HEK293 (cell line): ENCODE results near the gene SNAPC2.

Source experiments
- BCL11B ChIP-seq: fragments of 450-650 bp; formaldehyde crosslinking; IDR thresholded peaks from 2 replicates; pipeline ENCODE4 v1.5.1; 2016; ENCODE audit warnings: low read depth, missing biosample characterization, missing genetic modification characterization
- CTCF ChIP-seq: fragments of 450-650 bp; formaldehyde crosslinking; IDR thresholded peaks from 2 replicates; pipeline ENCODE4 v1.5.1; 2016; ENCODE audit warnings: missing biosample characterization, missing genetic modification characterization
- GLI2 ChIP-seq: fragments of 450-650 bp; formaldehyde crosslinking; IDR thresholded peaks from 2 replicates; pipeline ENCODE4; 2017; ENCODE audit warnings: missing biosample characterization, missing genetic modification characterization, low read depth, borderline replicate concordance
- GLIS1 ChIP-seq: fragments of 450-650 bp; formaldehyde crosslinking; IDR thresholded peaks from 2 replicates; pipeline ENCODE4 v1.5.1; 2016; ENCODE audit warnings: missing biosample characterization, missing genetic modification characterization
- KLF10 ChIP-seq: fragments of 450-650 bp; IDR thresholded peaks from 2 replicates; pipeline ENCODE4 v1.5.1; 2018; ENCODE audit warnings: missing biosample characterization, mild to moderate bottlenecking, missing genetic modification characterization
- KLF8 ChIP-seq: fragments of 450-650 bp; formaldehyde crosslinking; IDR thresholded peaks from 2 replicates; pipeline ENCODE4 v1.5.1; 2016; ENCODE audit warnings: missing biosample characterization, missing genetic modification characterization
- PRDM1 ChIP-seq: fragments of 450-650 bp; formaldehyde crosslinking; IDR thresholded peaks from 2 replicates; pipeline ENCODE4; 2016; ENCODE audit warnings: missing biosample characterization, missing genetic modification characterization
- PRDM10 ChIP-seq: fragments of 450-650 bp; formaldehyde crosslinking; IDR thresholded peaks from 2 replicates; pipeline ENCODE4 v1.5.1; 2016; ENCODE audit warnings: missing biosample characterization, missing genetic modification characterization
- SP7 ChIP-seq: fragments of 450-650 bp; formaldehyde crosslinking; IDR thresholded peaks from 2 replicates; pipeline ENCODE4 v1.5.1; 2016; ENCODE audit warnings: missing biosample characterization, missing genetic modification characterization
- ZBTB10 ChIP-seq: fragments of 450-650 bp; formaldehyde crosslinking; IDR thresholded peaks from 2 replicates; pipeline ENCODE4 v1.5.1; 2016; ENCODE audit warnings: missing biosample characterization, missing genetic modification characterization
- ZBTB17 ChIP-seq: fragments of 450-650 bp; formaldehyde crosslinking; IDR thresholded peaks from 2 replicates; pipeline ENCODE4 v1.5.1; 2016; ENCODE audit warnings: missing biosample characterization, missing genetic modification characterization
- ZBTB20 ChIP-seq: fragments of 450-650 bp; formaldehyde crosslinking; IDR thresholded peaks from 2 replicates; pipeline ENCODE4 v1.5.1; 2016; ENCODE audit warnings: missing biosample characterization, missing genetic modification characterization
- ZBTB48 ChIP-seq: fragments of 450-650 bp; formaldehyde crosslinking; IDR thresholded peaks from 2 replicates; pipeline ENCODE4 v1.5.1; 2016; ENCODE audit warnings: missing biosample characterization, missing genetic modification characterization
- ZEB2 ChIP-seq: fragments of 450-650 bp; formaldehyde crosslinking; IDR thresholded peaks from 2 replicates; pipeline ENCODE4 v1.5.1; 2016; ENCODE audit warnings: missing biosample characterization, missing genetic modification characterization
- ZIC2 ChIP-seq: fragments of 450-650 bp; formaldehyde crosslinking; IDR thresholded peaks from 2 replicates; pipeline ENCODE4 v1.5.1; 2016; ENCODE audit warnings: missing biosample characterization, missing genetic modification characterization
- ZNF24 ChIP-seq: fragments of 450-650 bp; formaldehyde crosslinking; IDR thresholded peaks from 2 replicates; pipeline ENCODE4 v1.5.1; 2016; ENCODE audit warnings: missing biosample characterization, missing genetic modification characterization
- ZNF335 ChIP-seq: fragments of 450-650 bp; formaldehyde crosslinking; conservative IDR thresholded peaks from 2 replicates; pipeline ENCODE4 v1.5.1; 2016; ENCODE audit warnings: missing biosample characterization, missing genetic modification characterization
- ZNF341 ChIP-seq: fragments of 450-650 bp; formaldehyde crosslinking; IDR thresholded peaks from 2 replicates; pipeline ENCODE4; 2016; ENCODE audit warnings: low read depth, missing biosample characterization, missing genetic modification characterization
- ZNF362 ChIP-seq: fragments of 450-650 bp; formaldehyde crosslinking; IDR thresholded peaks from 2 replicates; pipeline ENCODE4 v1.5.1; 2016; ENCODE audit warnings: missing biosample characterization, missing genetic modification characterization
- ZNF394 ChIP-seq: fragments of 450-650 bp; formaldehyde crosslinking; IDR thresholded peaks from 2 replicates; pipeline ENCODE4 v1.5.1; 2016; ENCODE audit warnings: missing biosample characterization, missing genetic modification characterization, mild to moderate bottlenecking, moderate library complexity, borderline replicate concordance
- ZNF488 ChIP-seq: fragments of 450-650 bp; formaldehyde crosslinking; IDR thresholded peaks from 2 replicates; pipeline ENCODE4 v1.5.1; 2016; ENCODE audit warnings: missing biosample characterization, missing genetic modification characterization
- ZNF530 ChIP-seq: fragments of 450-650 bp; formaldehyde crosslinking; IDR thresholded peaks from 2 replicates; pipeline ENCODE4 v1.5.1; 2016; ENCODE audit warnings: low read depth, missing biosample characterization, missing genetic modification characterization
- ZNF548 ChIP-seq: fragments of 450-650 bp; formaldehyde crosslinking; IDR thresholded peaks from 2 replicates; pipeline ENCODE4 v1.5.1; 2016; ENCODE audit warnings: missing biosample characterization, missing genetic modification characterization
- ZNF555 ChIP-seq: fragments of 450-650 bp; formaldehyde crosslinking; conservative IDR thresholded peaks from 2 replicates; pipeline ENCODE4 v1.5.1; 2017; ENCODE audit warnings: missing biosample characterization, mild to moderate bottlenecking, missing genetic modification characterization, inconsistent platforms
- ZNF580 ChIP-seq: fragments of 450-650 bp; formaldehyde crosslinking; IDR thresholded peaks from 2 replicates; pipeline ENCODE4 v1.5.1; 2016; ENCODE audit warnings: missing biosample characterization, missing genetic modification characterization
- ZNF654 ChIP-seq: fragments of 450-650 bp; formaldehyde crosslinking; IDR thresholded peaks from 2 replicates; pipeline ENCODE4 v1.5.1; 2016; ENCODE audit warnings: low read depth, missing biosample characterization, missing genetic modification characterization
- ZSCAN16 ChIP-seq: fragments of 450-650 bp; formaldehyde crosslinking; IDR thresholded peaks from 2 replicates; pipeline ENCODE4 v1.5.1; 2016; ENCODE audit warnings: missing biosample characterization, missing genetic modification characterization
- ZSCAN23 ChIP-seq: fragments of 450-650 bp; formaldehyde crosslinking; IDR thresholded peaks from 2 replicates; pipeline ENCODE4 v1.5.1; 2016; ENCODE audit warnings: missing biosample characterization, missing genetic modification characterization
- ZSCAN30 ChIP-seq: fragments of 450-650 bp; IDR thresholded peaks from 2 replicates; pipeline ENCODE4 v1.5.1; 2018; ENCODE audit warnings: missing biosample characterization, mild to moderate bottlenecking, missing genetic modification characterization, moderate library complexity

SNAPC2 gene

GRCh38 chr19:7928741-7929701, 8.9 kb downstream of the SNAPC2 start (continued):
- TF ChIP-seq ZBTB20 (tag by site-specific recombination) (peak; percentile 69), ZEB2 (peak; percentile 91), BCL11B (peak; percentile 64), PRDM1 (tag by site-specific recombination) (peak; percentile 84), CTCF (peak; percentile 65), ZNF24 (peak; percentile 60; the same call in 1 of the 2 replicates), ZNF654 (tag by site-specific recombination) (peak; percentile 37), GLI2 (tag by site-specific recombination) (no peak), ZNF580 (tag by site-specific recombination) (no peak), ZSCAN30 (tag by site-specific recombination) (no peak), KLF10 (peak; percentile 56), ZNF394 (peak; percentile 24; the same call in 1 of the 2 replicates), ZNF530 (tag by site-specific recombination) (no peak), ZBTB17 (tag by site-specific recombination) (peak; percentile 95), ZIC2 (tag by site-specific recombination) (peak; percentile 62), GLIS1 (tag by site-specific recombination) (peak; percentile 43), ZNF335 (tag by site-specific recombination) (peak; percentile 38), SP7 (tag by site-specific recombination) (peak; percentile 59; the same call in 1 of the 2 replicates), ZSCAN16 (no peak), ZSCAN23 (0 out of 2 replicates have a peak, but pooled peaks have one; percentile 42), ZBTB48 (0 out of 2 replicates have a peak, but pooled peaks have one; percentile 47), PRDM10 (tag by site-specific recombination) (peak; percentile 36), ZBTB10 (tag by site-specific recombination) (peak; percentile 29; the same call in 1 of the 2 replicates), ZNF488 (no peak), ZNF548 (0 out of 2 replicates have a peak, but pooled peaks have one; percentile 8), KLF8 (tag by site-specific recombination) (peak; percentile 58), ZNF362 (tag by site-specific recombination) (peak; percentile 99), ZNF555 (no peak), ZNF341 (tag by site-specific recombination) (peak; percentile 28; the same call in 1 of the 2 replicates)
